OCI-LY3 (cell line): ENCODE results near the gene TOLLIP.

ENCODE experiments used
- H2AFZ ChIP-seq: fragments of 200-600, 300-600 bp; shearing (Covaris generic); 2 replicates; pipeline ENCODE4 v1.6.0; 2014; ENCODE audit warnings: antibody characterized with exemption, low read depth, low read length
- H3K27ac ChIP-seq: fragments of 200-600, 300-600 bp; sonication (generic); 2 replicates; pipeline ENCODE4 v1.5.1; 2014; ENCODE audit warnings: mild to moderate bottlenecking, low read length, moderate library complexity, mixed read lengths
- H3K27me3 ChIP-seq: fragments of 200-600, 300-600 bp; sonication (generic); 2 replicates; pipeline ENCODE4 v1.6.1; 2014; ENCODE audit warnings: low read depth, low read length, mixed read lengths
- H3K36me3 ChIP-seq: fragments of 200-600, 300-600 bp; sonication (generic); replicated peaks from 2 replicates; pipeline ENCODE3; 2014; ENCODE audit warnings: low read depth, low read length, mixed read lengths
- H3K4me1 ChIP-seq: fragments of 300-600, 200-600 bp; sonication (generic); 2 replicates; pipeline ENCODE4 v1.6.1; 2014; ENCODE audit warnings: low read length, mixed read lengths
- H3K4me2 ChIP-seq: fragments of 200-600, 300-600 bp; sonication (generic); 2 replicates; pipeline ENCODE4 v1.6.1; 2014; ENCODE audit warnings: low read length, mixed read lengths
- H3K4me3 ChIP-seq: fragments of 300-600, 200-600 bp; sonication (generic); 2 replicates; pipeline ENCODE4 v1.5.1; 2014; ENCODE audit warnings: antibody characterized with exemption, mild to moderate bottlenecking, low read length, moderate library complexity
- H3K79me2 ChIP-seq: fragments of 300-600, 200-600 bp; shearing (Covaris generic); 2 replicates; pipeline ENCODE4 v1.6.1; 2014; ENCODE audit warnings: mild to moderate bottlenecking, low read length, mixed read lengths
- H3K9ac ChIP-seq: fragments of 300-600, 200-600 bp; shearing (Covaris generic); 2 replicates; pipeline ENCODE4 v1.6.0; 2014; ENCODE audit warnings: mild to moderate bottlenecking, low read length, moderate library complexity
- H3K9me3 ChIP-seq: fragments of 200-600, 300-600 bp; shearing (Covaris generic); 2 replicates; pipeline ENCODE4 v1.6.1; 2014; ENCODE audit warnings: low read length, mixed read lengths; ENCODE audit not compliant: insufficient read depth
- H4K20me1 ChIP-seq: fragments of 200-600, 300-600 bp; sonication (generic); 2 replicates; pipeline ENCODE4 v1.6.1; 2016; ENCODE audit warnings: low read length, mixed read lengths; ENCODE audit not compliant: insufficient read depth
- EZH2phosphoT487 ChIP-seq: fragments of 200-600 bp; shearing (Covaris generic); IDR thresholded peaks from 2 replicates; pipeline ENCODE4 v1.6.1; 2018; ENCODE audit warnings: antibody characterized with exemption, mixed run types, low read depth
- TF ChIP-seq, protein P1 (sequence below): fragments of 200-600, 300-600 bp; sonication (generic); IDR thresholded peaks from 2 replicates; pipeline ENCODE4 v1.5.1; 2014; ENCODE audit warnings: antibody characterized with exemption, low read length, low read depth

Gene TOLLIP

DNA sequence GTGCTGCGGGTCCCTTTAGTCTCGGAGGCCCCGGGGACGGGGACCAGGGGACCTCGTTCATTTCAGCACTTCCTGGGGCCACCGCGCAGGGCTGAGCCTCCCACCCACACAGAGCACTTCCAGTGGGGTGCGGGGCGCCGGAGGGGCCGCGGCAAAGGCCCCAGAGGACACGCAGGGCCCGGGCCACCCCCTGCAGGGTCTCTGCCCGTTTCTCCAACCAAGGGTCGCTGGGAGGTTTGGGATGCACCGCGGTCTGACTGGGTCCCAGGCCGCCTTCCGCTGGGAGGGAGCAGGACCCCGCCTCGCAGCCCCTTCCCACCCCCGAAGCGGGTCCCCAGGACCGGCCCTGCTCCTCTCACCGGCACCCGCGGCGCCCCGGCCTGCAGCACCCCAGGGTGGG is 37.5 kb downstream of the TOLLIP start:
- no peaks in the 10 kb centered on the region for H3K36me3 ChIP-seq
- no peak overlapping the region for H3K27ac ChIP-seq
- H4K20me1 ChIP-seq = no peaks in the 10 kb centered on the region
- no peak for TF ChIP-seq EZH2phosphoT487
- TF ChIP-seq, protein P1, sequence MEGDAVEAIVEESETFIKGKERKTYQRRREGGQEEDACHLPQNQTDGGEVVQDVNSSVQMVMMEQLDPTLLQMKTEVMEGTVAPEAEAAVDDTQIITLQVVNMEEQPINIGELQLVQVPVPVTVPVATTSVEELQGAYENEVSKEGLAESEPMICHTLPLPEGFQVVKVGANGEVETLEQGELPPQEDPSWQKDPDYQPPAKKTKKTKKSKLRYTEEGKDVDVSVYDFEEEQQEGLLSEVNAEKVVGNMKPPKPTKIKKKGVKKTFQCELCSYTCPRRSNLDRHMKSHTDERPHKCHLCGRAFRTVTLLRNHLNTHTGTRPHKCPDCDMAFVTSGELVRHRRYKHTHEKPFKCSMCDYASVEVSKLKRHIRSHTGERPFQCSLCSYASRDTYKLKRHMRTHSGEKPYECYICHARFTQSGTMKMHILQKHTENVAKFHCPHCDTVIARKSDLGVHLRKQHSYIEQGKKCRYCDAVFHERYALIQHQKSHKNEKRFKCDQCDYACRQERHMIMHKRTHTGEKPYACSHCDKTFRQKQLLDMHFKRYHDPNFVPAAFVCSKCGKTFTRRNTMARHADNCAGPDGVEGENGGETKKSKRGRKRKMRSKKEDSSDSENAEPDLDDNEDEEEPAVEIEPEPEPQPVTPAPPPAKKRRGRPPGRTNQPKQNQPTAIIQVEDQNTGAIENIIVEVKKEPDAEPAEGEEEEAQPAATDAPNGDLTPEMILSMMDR = no peak
- H3K4me3 ChIP-seq = no peak overlapping the region
- H3K4me1 ChIP-seq = no peaks in the 10 kb centered on the region
- no peaks in the 10 kb centered on the region for H3K79me2 ChIP-seq
- no peak overlapping the region for H3K9ac ChIP-seq
- no peak overlapping the region for H2AFZ ChIP-seq
- no peak overlapping the region for H3K4me2 ChIP-seq
- H3K9me3 ChIP-seq = no peaks in the 10 kb centered on the region
- H3K27me3 ChIP-seq = no peaks in the 10 kb centered on the region

GRCh38 chr11:1271406-1271805 is 38.0 kb downstream of the TOLLIP start:
- Histone ChIP-seq H3K4me2 (no peak overlapping the region), H2AFZ (no peak overlapping the region), H3K4me1 (no peaks in the 10 kb centered on the region), H3K9ac (no peak overlapping the region), H3K9me3 (no peaks in the 10 kb centered on the region), H3K27ac (no peak overlapping the region), H3K36me3 (no peaks in the 10 kb centered on the region), H3K4me3 (no peak overlapping the region), H4K20me1 (no peaks in the 10 kb centered on the region), H3K79me2 (no peaks in the 10 kb centered on the region), H3K27me3 (no peaks in the 10 kb centered on the region)
- no peak for TF ChIP-seq EZH2phosphoT487
- TF ChIP-seq, protein P1 = no peak

GRCh38 chr11:1271002-1271401 is 38.4 kb downstream of the TOLLIP start:
- H2AFZ ChIP-seq = no peak overlapping the region
- H3K79me2 ChIP-seq = no peaks in the 10 kb centered on the region
- no peak overlapping the region for H3K4me3 ChIP-seq
- H3K4me2 ChIP-seq = no peak overlapping the region
- H3K36me3 ChIP-seq = no peaks in the 10 kb centered on the region
- H3K4me1 ChIP-seq = no peaks in the 10 kb centered on the region
- no peaks in the 10 kb centered on the region for H4K20me1 ChIP-seq
- no peaks in the 10 kb centered on the region for H3K9me3 ChIP-seq
- no peak overlapping the region for H3K27ac ChIP-seq
- no peaks in the 10 kb centered on the region for H3K27me3 ChIP-seq
- no peak overlapping the region for H3K9ac ChIP-seq
- no peak for TF ChIP-seq EZH2phosphoT487
- TF ChIP-seq, protein P1 = no peak

DNA sequence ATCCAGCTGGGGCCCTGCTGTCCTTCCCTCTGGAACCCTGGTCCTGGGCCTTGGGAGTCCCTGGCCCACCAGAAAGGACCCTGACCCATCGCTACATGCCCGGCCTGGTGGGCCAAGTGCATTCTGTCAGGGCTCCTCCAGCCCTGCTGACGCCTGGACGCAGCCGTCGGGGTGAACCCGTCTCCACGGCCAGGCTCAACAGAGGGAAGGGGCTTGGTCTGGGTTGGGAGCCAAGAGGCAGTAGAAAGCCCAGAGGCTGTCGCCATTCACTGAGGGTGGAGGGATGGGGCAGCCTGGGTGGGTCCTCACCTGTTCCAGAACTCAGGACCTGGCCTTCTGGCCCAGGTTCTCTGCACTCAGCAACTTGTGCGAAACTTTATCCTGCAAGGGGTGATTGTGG is 39.0 kb downstream of the TOLLIP start:
- H3K27ac ChIP-seq = no peak overlapping the region
- no peaks in the 10 kb centered on the region for H3K27me3 ChIP-seq
- no peaks in the 10 kb centered on the region for H3K36me3 ChIP-seq
- no peak for TF ChIP-seq EZH2phosphoT487
- TF ChIP-seq, protein P1 = no peak
- H3K4me3 ChIP-seq = no peak overlapping the region
- no peak overlapping the region for H3K4me2 ChIP-seq
- no peaks in the 10 kb centered on the region for H3K9me3 ChIP-seq
- no peaks in the 10 kb centered on the region for H4K20me1 ChIP-seq
- H3K9ac ChIP-seq = no peak overlapping the region
- H3K79me2 ChIP-seq = no peaks in the 10 kb centered on the region
- no peaks in the 10 kb centered on the region for H3K4me1 ChIP-seq
- no peak overlapping the region for H2AFZ ChIP-seq
